HG03457 (cell line): ENCODE measurements around the gene KRTAP10-10.
"Not testable (repeated sequence)": the region's sequence is repeated elsewhere in the genome, so short reads cannot be mapped to it uniquely, and the experiment has no call there.

Experiments used
- ATAC-seq: cut with Tn5 transposase; IDR thresholded peaks from one replicate; pipeline ENCODE4 v1.9.1; 2021; ENCODE audit warnings: moderate number of reproducible peaks; ENCODE audit not compliant: unreplicated experiment

Gene KRTAP10-10, protein sequence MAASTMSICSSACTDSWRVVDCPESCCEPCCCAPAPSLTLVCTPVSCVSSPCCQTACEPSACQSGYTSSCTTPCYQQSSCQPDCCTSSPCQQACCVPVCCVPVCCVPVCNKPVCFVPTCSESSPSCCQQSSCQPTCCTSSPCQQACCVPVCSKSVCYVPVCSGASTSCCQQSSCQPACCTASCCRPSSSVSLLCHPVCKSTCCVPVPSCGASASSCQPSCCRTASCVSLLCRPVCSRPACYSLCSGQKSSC

DNA sequence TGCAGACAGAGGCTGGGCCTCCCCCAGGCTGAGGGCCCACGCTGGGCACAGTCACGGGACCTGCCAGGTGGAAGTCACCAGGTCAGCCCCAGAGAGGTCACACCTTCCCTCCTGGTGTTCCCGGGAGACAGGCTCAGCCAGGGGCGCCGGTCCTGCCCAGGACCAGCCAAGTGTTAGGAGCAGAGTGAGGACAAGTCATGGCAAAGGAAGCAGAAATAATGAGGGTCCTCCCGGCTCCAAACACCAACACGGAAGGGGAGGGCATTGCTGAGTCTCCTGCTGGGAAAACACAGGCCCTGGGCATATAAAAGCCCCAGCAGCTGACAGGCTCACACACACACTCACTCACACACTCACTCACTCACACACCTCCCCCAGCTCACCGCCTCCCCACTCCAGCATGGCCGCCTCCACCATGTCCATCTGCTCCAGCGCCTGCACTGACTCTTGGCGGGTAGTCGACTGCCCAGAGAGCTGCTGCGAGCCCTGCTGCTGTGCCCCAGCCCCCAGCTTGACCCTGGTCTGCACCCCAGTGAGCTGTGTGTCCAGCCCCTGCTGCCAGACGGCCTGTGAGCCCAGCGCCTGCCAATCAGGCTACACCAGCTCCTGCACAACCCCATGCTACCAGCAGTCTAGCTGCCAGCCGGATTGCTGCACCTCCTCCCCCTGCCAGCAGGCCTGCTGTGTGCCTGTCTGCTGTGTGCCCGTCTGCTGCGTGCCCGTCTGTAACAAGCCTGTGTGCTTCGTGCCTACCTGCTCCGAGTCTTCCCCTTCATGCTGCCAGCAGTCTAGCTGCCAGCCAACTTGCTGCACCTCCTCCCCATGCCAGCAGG is at the start of gene KRTAP10-10:
KRTAP10-10 (plus strand) TSS at position 339 of the 833 bp plus-strand sequence; CDS start at position 401, 62 bp downstream.
- ATAC-seq = no peak

DNA sequence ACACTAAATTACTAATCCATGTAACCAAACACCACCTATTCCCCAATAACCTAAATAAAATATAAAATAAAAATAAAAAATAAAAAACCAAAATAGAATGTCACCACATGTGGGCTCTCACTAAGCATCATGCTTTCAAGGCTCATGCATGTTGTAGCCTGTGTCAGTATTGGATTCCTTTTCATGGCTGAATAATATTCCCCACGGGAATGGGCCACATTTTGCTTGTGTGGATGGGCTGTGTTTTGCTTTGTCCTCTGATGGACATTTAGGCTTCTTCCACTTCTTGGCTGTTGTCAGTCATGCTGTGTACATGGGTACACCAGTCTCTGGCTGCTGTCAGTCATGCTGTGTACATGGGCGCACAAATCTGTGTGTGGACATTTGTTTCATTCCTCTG is 48.1 kb upstream of the KRTAP10-10 start:
- ATAC-seq = no peak

DNA sequence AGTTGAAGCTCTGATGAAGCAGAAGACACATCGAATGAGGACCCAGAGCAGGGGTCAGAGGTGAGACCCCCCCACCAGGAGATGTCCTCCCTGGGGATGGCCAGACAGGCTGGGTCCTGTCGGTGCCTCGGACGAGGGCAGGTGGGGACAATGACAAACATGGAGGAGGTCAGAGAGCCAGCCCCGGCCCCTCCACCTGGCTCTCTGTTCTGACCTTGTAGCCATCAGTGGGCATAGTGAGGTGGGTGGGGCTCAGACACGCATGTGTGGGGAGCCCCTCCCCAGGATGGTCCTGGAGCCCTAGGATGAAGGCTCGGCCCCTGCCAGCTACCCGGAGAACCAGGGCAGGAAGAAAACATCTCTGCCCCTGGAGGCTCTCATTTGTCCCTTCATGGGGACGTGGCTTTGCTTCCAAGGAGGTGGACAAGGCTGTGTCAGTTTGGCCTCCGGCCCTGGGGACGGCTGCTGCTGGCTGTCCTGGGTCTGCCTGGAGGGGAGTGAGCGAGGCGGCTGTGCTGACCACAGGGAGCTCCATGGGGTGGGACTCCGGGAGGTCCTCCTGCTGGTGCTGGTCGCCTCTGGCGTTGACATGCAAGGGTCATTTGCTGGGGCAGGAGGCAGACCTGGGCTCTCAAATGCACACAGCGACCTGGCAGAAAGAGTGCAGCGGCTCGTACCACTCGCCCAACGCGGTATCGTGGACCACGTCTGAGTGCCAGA is 47.4 kb upstream of the KRTAP10-10 start:
- ATAC-seq = no peak

DNA sequence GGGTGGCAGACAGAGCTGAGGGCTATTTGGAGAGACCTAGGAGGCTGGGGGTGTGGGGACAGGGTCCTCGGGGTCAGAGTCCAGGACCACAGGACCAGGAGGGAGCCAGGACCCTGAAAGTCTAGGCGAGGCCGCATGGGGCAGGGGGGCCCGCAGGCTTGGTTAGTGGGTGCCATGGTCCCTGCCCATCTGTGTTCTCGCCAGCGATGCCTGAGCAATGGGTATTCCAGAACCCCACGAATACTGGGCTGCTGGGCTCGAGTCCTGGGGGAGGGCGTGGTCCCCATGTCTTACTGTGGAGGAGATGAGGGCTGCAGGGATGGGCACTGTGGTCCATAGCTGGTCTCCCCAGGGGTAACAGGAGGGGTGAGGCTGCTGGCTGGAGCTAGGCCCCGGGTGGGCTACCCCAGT is 46.8 kb upstream of the KRTAP10-10 start:
- ATAC-seq = no peak

DNA sequence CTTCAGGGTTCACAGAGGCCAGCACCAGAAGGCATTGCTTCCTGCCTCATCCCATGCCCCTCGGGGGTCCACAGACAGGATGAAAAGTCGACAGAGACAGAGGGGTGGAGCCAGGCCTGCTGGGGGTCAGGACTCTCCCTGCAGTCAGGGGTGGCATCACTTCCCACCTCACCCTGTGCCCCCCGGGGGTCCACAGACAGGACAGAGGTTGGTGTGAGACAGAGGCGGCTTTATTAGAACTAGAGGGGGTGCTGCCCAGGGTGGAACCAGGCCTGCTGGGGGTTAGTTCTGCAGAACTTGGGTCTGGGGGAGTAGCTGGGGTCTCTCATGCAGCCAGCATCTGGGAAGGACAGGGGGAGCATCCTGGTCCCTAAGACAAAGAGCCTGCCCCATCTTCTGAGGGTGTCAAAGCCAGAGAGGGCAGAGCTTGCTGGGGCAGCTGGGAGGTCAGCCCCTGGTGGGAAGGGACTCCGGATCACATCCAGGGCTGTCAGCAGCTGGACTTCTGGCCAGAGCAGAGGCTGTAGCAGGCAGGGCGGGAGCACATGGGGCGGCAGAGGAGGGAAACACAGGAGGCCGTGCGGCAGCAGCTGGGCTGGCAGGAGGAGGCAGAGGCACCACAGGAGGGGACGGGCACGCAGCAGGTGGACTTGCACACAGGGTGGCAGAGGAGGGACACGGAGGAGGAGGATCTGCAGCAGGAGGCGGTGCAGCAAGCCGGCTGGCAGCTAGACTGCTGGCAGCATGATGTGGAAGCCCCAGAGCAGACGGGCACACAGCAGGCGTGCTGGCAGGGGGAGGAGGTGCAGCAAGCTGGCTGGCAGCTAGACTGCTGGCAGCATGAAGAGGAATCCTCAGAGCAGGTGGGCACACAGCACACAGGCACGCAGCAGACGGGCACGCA is 46.0 kb upstream of the KRTAP10-10 start:
- not testable (repeated sequence) for ATAC-seq

DNA sequence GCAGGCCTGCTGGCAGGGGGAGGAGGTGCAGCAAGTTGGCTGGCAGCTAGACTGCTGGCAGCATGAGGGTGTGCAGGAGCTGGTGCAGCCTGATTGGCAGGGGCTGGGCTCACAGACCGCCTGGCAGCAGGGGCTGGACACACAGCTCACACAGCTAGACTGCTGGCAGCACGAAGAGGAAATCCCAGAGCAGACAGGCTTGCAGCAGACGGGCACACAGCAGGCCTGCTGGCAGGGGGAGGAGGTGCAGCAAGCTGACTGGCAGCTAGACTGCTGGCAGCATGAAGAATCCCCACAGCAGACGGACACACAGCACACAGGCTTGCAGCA is 45.4 kb upstream of the KRTAP10-10 start:
- ATAC-seq = not testable (repeated sequence)

DNA sequence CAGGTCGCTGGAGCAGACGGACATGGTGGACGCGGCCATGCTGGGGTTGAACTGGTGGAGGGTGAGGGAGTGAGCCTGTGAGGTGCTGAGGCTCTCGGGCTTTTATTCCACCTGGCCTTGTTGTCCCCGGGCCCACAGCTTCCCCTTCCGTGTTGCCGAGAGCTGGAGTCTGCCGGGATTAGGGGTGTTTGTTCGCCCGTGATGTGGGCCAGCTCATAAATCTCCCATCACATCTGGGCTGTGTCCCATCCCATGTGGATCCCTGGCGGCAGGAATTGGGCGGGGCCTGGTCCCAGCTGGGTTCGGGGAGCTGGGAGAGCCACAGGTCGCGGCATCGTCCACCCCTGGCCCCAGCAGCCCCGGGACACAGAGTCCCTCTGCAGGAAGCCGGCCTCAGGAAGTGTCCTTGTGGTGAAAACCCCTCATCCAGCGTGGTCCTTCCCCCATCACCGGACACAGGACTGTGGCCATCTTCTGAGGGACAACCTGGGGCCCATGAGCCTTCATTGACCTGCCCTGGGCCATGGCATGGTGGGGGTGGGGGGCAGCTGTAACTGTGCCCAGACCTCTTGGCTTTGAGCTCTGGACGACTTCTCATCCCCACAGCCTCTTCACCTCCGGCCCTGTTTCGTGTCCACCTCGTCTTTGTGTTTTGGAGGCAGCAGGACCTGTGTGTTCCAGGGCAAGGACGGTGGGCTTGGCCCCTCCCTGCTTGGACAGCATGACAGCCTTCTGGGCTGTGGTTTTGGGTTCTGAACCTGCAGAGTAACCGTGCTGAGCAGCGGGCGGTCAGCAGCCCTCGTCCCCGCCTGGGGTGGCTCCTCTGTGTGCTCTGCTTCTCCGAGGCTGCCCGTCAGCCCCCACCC is 44.5 kb upstream of the KRTAP10-10 start, which contains the start of gene KRTAP10-6:
KRTAP10-6 (minus strand) TSS at position 60 of the 866 bp plus-strand sequence; CDS start at position 39, 21 bp downstream.
- ATAC-seq = no peak

DNA sequence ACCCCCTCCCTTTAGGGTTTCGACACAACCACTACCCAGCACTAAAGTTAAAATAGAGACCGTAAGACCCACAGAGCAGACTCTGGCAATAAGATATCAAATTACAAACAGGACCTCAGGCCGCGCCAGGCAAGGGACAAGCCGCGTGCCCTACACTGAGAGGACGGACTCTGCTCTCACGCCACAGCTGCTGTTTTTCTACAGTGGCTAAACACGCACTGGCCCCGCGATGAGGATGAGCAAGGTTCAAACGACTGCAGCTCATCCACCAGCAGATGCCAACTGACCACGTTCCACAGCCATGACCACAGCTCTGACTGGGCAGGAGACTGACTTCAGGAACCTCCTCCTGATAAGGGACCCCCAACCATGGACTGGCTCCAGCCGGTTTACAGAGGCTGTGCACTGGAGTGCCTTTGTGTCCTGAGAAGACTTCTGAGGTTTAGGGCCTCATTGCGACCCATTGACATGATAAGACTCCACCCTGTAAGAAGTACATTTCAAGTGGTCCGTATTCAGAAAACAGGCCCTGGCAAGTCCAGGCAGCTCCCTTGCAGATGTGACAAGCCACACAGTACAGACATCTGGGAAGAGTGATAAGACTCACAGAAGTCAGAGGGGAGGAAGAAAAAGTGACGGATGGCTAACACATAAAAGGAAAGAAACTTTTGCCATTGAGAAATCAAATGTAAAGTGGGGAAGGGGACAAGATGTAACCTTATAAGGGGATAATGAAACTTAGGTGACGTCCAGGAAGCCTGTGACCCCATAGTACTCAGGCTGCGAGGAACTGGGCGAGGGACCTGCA is 43.4 kb upstream of the KRTAP10-10 start:
- ATAC-seq = no peak

DNA sequence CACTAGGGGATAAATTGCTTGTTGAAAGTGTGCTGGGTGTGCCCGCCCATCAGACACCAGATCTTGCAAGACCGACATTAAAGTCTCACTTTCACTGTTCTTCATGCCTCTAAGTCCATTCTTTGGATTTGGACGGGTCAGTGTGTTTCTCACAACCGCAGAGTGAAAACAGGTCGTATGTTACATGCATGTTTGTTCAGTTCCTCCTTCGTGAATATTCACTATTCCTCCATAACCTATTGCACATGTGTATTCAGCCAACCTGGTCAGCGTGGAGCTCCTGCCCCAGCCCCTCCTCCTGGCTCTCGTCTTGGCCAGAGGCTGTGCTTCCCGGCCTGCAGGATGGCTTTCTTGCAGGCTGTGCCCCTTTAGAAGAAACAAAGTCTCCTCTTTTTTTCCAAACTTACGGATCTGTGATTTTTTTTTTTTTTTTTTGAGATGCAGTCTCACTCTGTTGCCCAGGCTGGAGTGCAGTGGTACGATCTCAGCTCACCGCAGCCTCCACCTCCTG is 42.7 kb upstream of the KRTAP10-10 start:
- ATAC-seq = no peak

DNA sequence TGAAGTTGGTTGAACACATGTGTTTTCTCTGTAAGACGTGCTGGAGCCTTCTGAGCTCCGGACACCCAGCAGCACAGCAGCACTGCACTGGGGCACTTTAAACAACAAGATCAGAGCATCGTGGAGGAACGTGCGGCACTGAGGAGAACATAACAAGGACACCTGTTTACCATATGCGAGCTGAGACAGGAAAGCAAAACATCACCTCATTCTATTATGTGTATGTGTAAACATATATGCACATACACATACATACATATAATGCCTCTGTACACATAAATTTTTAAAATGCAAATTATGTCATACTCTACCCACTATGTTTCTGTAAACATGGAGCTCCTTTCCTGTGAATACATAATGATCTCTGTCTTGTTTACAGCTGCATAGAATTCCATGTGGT is 41.6 kb upstream of the KRTAP10-10 start:
- no peak for ATAC-seq

DNA sequence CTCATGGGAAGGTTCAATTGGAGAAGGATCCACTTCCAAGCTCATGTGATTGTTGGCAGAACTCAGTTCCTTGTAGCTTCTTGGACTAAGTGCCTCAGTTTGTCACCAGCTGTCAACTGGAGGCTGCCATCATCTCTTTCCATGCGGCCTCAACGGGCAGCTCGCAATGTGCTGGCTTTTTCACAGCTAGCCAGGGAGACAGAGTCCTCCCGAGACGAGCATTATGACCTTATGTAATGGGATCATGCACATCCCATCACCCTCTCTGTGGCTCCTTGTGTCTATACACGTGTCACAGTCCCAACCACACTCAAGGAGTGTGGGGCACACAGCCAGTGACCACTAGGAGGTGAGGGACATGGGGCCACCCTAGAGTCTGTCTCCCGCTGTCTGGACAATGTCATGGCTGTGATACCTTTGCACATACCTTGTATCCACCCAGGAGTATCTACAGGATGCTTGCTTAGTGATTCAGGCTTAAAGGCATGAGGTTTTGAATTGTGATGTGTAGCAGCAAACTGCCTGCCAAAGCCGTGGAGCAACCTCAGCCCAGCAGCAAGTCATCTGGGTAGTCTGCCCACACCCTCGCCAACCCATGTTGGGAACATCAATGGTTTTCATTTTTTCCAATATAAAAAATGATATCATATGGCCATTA is 41.0 kb upstream of the KRTAP10-10 start:
- ATAC-seq = no peak

DNA sequence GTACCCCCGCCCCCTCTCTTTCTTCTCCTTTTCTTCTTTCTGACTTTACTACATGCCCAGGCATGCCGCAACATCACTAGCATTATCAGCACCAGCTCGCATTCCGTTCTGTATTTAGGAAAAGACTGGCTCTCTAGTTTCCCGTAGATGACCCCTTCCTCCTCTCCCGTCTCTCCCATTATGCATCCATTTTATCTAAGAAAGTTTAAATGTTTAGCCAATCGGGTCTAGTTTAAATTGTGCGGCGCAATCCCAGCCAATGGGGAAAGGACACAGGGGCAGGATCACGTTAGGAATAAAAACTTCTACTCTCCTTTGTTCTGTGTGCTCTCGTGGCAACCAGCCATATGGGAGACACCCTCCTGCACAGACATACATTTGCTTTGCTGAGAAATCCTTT is 39.1 kb upstream of the KRTAP10-10 start:
- ATAC-seq = no peak

DNA sequence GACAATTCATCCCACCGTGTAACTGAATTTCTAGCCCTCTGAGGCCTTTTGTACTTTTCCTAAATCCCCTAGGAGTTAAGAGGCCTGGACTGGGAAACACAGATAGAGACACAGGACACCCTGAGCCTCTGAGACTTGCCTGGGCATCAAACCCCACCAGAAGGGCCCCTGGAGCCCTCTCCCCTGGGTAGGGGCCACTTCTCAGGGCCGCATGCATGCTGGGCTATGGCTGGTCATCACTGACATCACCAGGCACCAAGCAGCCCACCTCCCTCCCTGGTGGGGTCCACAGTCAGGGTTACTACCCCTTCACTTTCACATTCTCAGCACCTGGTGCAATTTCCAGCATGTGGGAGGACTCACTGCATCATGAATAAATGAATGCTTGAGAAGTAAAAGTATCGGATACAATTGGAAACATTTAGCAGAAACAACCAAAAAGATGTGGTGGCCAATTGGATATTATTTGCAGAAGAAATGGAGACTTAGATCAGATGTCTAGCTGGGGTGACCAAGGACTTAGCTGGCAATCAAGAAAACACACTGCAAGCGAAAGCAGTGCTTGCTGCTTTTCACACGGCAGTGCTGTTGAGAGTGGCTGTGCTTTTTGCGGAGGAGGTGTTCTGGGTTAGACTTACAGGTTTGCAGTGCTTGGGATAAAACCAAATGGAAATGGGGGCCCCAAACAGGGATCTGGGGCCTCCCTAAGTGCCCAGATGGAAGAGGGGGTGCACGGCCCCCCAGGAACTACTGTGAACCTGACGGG is 37.7 kb upstream of the KRTAP10-10 start:
- ATAC-seq = no peak

DNA sequence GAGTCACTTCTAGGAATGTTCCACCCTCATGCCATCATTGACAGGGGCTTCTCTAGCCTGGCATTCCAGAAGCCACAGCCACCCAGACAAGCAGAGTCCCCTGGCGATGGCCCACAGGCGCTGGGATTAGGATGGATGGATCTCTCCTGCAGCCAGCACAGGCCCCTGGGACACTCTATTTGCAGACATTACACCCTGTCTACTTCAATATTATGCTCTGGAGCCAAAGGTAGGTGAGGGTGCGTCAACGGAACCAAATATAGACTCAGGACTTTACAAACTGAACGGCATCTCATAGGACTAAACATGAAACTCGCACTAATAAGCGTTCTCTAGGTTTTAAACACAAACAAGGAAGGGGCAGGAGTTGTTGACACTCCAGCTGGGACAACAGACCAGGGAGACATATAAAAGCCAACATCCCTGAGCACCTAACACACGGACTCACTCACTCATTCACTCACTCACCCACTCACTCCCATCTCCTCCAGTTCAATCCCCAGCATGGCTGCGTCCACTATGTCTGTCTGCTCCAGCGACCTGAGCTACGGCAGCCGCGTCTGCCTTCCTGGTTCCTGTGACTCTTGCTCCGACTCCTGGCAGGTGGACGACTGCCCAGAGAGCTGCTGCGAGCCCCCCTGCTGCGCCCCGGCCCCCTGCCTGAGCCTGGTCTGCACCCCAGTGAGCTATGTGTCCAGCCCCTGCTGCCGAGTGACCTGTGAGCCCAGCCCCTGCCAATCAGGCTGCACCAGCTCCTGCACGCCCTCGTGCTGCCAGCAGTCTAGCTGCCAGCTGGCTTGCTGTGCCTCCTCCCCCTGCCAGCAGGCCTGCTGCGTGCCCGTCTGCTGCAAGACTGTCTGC is 36.8 kb upstream of the KRTAP10-10 start, which contains the start of gene KRTAP10-7:
KRTAP10-7 (plus strand) TSS at position 480 of the 861 bp plus-strand sequence; CDS start at position 505, 25 bp downstream.
- ATAC-seq = not testable (repeated sequence)

DNA sequence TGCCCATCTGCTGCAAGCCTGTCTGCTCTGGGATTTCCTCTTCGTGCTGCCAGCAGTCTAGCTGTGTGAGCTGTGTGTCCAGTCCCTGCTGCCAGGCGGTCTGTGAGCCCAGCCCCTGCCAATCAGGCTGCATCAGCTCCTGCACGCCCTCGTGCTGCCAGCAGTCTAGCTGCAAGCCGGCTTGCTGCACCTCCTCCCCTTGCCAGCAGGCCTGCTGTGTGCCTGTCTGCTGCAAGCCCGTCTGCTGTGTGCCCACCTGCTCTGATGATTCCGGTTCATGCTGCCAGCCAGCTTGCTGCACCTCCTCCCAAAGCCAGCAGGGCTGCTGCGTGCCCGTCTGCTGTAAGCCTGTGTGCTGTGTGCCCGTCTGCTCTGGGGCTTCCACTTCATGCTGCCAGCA is 36.1 kb upstream of the KRTAP10-10 start:
- not testable (repeated sequence) for ATAC-seq
